ENCODE data around the gene TSHZ2. TPM values are rescaled to one million over a fixed set of nuclear protein-coding genes. Genes with fewer than 3 reads are reported as not detected.
A peak's percentile ranks its signal among the peaks of the same experiment; 100 is the strongest.

The TSHZ2 gene
- total RNA-seq, 1 experiment from 2014 or later = 0.07 TPM

DNA sequence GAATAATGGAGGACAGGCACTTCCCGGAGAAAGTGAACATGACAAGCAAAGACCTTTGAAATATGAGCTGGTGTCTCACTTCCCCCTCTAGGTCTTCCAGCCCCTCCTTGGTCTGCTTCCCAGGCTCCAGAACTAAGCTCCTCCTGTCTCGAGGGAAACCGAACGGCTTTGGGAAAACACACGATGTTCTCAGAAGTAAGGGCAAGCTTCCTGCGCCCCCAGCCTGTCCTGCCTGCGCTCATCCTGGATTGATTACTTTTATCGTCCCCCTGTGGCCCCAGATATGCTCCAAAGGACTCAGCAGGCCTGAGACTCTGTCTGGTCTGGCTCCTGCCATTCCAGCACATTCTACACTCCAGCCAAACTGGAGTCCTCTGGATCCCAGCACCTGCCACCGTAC, 538.1 kb downstream of the TSHZ2 start:
- H3K4me1 Mint-ChIP-seq = peaks cover 0 to 3% of the 10 kb centered on the region in 2 experiments; a peak in 1 of 4 replicates
- H2BK12ac ChIP-seq (ENCODE audit: insufficient read length, low read depth, low read length) = no peak overlapping the region

More for the DNA sequence above, 538.1 kb downstream of the TSHZ2 start:
- no peak for TF ChIP-seq CTCF (conservative IDR thresholded peaks at IDR 0.05)
- H3K4ac ChIP-seq (ENCODE audit: low read depth, low read length) = no peak overlapping the region
- H4K91ac ChIP-seq (ENCODE audit: insufficient read length, low read depth, low read length) = no peak overlapping the region
- peaks cover 0 to 12% (median 8%) of the 10 kb centered on the region in 3 experiments; a peak in 4 of 7 replicates for H3K36me3 Mint-ChIP-seq (ENCODE audit: insufficient read depth in 1 of 3, low read depth in 3 of 3)
- H3K23me2 ChIP-seq (ENCODE audit: insufficient read length, low read depth, low read length, poor library complexity, severe bottlenecking) = no peaks in the 10 kb centered on the region
- H3K9me3 ChIP-seq (ENCODE audit: control insufficient read depth, low read depth, low read length) = peaks cover 11% of the 10 kb centered on the region
- H3K9me3 Mint-ChIP-seq = peaks cover 7 to 8% of the 10 kb centered on the region in 2 experiments; a peak in 2 of 5 replicates
- no peak overlapping the region for H4K8ac ChIP-seq (replicated peaks; ENCODE audit: insufficient read length, low read depth, low read length)
- H3K56ac ChIP-seq (ENCODE audit: insufficient read length, low read depth, low read length) = no peak overlapping the region
- no peak overlapping the region for H3K4me3 Mint-ChIP-seq
- peaks cover 4% of the 10 kb centered on the region; the same call in 1 of the 2 replicates for H3K27me3 Mint-ChIP-seq (ENCODE audit: low read depth)
- H3K27ac Mint-ChIP-seq = peak overlapping the region in 1 of 3 experiments; percentile 37; a peak in 1 of 7 replicates
- H3T11ph ChIP-seq (ENCODE audit: low read length) = no peak overlapping the region
- no peak overlapping the region for H2BK120ac ChIP-seq (ENCODE audit: low read depth, low read length, poor library complexity, severe bottlenecking)
- H4K20me1 ChIP-seq (ENCODE audit: control insufficient read depth, insufficient read depth, insufficient read length) = no peaks in the 10 kb centered on the region
- H3K27ac ChIP-seq (ENCODE audit: insufficient read length, low read depth, low read length) = no peak overlapping the region
- no peaks in the 10 kb centered on the region for H3K79me2 ChIP-seq (ENCODE audit: insufficient read depth, low read length)
- no peaks in the 10 kb centered on the region for H3K4me1 ChIP-seq (ENCODE audit: insufficient read depth, low read length)
- no peak overlapping the region for H2BK5ac ChIP-seq (ENCODE audit: insufficient read length, low read length)
- H3K27me3 ChIP-seq (ENCODE audit: insufficient read depth, low read length) = no peaks in the 10 kb centered on the region
- no peak overlapping the region for H2AK5ac ChIP-seq (ENCODE audit: insufficient read length, low read length)
- no peak overlapping the region for H2BK20ac ChIP-seq (ENCODE audit: low read depth, low read length, poor library complexity, severe bottlenecking)
- no peaks in the 10 kb centered on the region for H3K79me1 ChIP-seq (ENCODE audit: insufficient read depth, low read depth, low read length, poor library complexity, severe bottlenecking)
- no peak overlapping the region for H3K18ac ChIP-seq (ENCODE audit: insufficient read length, low read depth, low read length)
- H2AFZ ChIP-seq (ENCODE audit: low read length) = no peak overlapping the region
- H2BK15ac ChIP-seq (ENCODE audit: low read depth, low read length) = no peak overlapping the region
- DNase-seq = no peak
- H3K4me2 ChIP-seq (ENCODE audit: insufficient read depth, insufficient read length, low read length) = no peak overlapping the region
- H4K5ac ChIP-seq (ENCODE audit: insufficient read length, low read depth, low read length) = no peak overlapping the region
- H3K23ac ChIP-seq (ENCODE audit: insufficient read length, low read depth, low read length) = no peak overlapping the region
- no CpG with 5 or more reads among the region's 9 CpGs for WGBS (ENCODE audit: extremely low coverage, insufficient read length, low lambda C conversion rate)
- H3K14ac ChIP-seq (ENCODE audit: insufficient read depth, low read length) = no peak overlapping the region
- no peak overlapping the region for H3K9ac ChIP-seq (ENCODE audit: extremely low read depth, insufficient read length, low read length)

All from H9 (cell line).